GM10266 (cell line): Measurements from ENCODE around the gene ENC1.

ENCODE experiments used
- DNase-seq: peaks from one replicate; pipeline ENCODE4 v3.0.0; 2012; ENCODE audit errors: extremely low spot score
- TF ChIP-seq, protein P1 (sequence below): IDR thresholded peaks from 2 replicates; pipeline ENCODE4 v1.5.1; 2012; ENCODE audit warnings: mild to moderate bottlenecking, low read depth; ENCODE audit not compliant: control insufficient read depth, insufficient read depth; ENCODE audit errors: missing control alignments

The ENC1 gene

DNA sequence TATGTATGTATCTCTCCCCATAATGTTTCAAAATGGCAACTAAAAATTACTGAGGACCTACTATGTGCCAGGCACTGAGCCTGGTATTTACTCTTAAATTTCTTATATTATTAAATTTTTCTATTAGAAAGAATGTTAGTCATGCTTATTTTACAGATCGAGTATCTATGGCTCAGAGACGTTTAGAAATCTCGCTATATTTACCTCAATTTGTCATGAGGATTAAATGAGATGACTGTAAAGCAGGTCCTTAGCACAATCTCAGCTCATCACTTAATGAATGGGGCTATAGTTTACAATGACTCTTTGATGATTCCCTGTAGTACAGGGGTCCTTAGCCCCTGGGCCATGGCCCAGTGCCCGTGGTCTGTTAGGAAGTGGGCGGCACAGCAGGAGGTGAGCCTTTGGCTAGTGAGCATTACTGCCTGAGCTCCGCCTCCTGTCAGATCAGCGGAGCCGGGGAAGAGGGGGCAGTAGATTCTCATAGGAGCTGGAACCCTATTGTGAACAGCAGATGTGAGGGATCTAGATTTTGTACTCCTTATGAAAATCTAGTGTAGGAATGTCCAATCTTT is 15.5 kb downstream of the ENC1 start:
- TF ChIP-seq, protein P1, sequence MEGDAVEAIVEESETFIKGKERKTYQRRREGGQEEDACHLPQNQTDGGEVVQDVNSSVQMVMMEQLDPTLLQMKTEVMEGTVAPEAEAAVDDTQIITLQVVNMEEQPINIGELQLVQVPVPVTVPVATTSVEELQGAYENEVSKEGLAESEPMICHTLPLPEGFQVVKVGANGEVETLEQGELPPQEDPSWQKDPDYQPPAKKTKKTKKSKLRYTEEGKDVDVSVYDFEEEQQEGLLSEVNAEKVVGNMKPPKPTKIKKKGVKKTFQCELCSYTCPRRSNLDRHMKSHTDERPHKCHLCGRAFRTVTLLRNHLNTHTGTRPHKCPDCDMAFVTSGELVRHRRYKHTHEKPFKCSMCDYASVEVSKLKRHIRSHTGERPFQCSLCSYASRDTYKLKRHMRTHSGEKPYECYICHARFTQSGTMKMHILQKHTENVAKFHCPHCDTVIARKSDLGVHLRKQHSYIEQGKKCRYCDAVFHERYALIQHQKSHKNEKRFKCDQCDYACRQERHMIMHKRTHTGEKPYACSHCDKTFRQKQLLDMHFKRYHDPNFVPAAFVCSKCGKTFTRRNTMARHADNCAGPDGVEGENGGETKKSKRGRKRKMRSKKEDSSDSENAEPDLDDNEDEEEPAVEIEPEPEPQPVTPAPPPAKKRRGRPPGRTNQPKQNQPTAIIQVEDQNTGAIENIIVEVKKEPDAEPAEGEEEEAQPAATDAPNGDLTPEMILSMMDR = no peak

DNA sequence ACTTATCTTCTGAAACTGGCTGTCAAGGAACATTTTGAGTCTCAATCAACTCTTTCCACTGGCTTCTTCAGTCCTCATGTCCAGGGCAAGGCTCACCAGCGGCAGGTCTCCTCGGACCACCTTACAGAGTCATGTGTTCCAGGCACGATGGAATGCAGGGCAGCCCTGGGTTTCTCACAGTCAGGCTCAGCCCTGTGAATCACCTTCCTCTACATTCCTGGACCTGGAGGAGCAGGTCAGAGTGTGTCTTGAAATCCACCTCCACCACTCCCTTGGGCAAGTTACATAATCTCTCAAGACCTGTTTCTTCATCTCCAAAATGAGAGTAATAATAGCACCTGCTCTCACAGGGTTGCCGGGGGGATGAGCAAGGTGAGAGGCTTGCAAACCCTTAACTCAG is 16.0 kb downstream of the ENC1 start:
- TF ChIP-seq, protein P1 = no peak
- DNase-seq = no peak

More for the DNA sequence above, 15.5 kb downstream of the ENC1 start:
- no peak for DNase-seq

DNA sequence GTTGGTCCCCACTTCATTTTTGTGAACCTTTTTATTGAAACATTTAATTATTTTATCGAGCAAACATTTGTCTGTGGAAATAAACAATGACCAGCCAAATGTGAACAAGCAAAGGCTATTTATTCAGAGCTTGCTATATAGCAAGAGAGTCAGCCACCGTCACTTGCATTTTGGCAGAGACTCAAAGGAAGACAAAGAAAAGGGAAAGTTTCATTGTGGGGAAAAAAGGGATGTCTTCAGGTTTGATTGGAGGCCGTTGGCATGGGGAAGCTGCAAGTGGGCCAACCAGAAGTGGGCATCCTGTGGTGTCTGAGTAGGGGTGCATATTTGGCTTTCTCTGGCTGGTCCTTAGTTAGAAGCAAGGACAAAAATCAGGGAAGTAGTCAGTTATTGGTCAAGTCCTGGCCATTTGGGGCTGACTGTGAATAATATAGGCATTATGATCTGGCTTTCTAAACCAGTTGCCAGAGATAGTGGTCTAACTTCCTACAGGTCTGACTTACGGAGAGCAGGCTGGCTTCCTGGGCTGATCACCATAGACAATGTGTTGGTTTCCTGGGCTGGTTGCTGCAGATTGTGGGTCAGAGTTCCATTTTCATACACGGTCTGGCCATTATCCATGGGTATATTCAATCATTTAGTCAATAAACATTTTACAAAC is 16.6 kb downstream of the ENC1 start:
- no peak for DNase-seq

DNA sequence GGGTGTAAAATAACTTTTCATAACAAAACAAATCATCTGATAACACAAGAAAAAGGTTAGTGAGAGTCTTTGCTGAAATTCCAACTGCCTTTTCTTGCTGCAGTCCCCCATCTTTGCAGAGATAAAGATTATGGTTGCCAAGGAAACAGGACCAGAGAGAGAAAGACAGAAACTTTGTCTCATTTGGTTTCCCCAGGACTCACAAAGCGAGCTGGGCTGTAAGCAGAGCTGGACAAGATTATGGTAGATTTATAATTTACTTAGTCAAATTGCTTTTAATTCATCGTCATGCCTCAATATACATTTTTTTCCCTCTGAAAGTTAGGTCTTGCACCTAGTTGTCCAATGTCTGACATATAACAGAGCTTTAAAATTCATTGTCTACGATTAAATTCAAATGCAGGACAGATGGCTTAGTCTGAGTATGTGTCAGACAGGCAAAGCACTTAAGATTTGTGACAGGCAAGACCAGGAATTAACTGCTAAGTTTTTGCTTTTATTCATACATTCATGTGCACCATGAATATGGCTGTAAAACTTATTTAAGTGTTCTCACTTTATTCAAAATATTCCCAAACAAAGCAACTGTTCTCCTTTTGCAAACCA is 17.4 kb downstream of the ENC1 start:
- TF ChIP-seq, protein P1 = no peak
- no peak for DNase-seq

More for the DNA sequence above, 16.6 kb downstream of the ENC1 start:
- TF ChIP-seq, protein P1 = no peak

DNA sequence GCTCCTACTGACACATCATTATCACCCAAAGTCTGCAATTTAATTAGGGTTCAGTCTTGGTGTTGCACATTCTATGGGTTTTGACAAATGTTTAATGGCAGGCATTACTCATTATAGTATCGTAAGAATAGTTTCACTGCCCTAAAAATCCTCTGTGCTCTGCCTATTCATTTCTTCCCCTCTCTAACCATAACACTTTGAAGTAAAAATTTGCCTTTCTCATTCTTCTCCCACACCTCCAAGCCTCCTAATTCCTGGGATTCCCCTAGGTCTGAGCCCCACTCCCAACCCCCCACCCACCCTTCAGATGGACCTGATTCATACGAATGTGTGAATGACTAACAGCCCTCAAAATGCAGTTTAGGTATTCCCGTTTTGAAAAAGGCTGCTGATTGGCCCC is 18.4 kb downstream of the ENC1 start:
- TF ChIP-seq, protein P1 = no peak
- DNase-seq = no peak

DNA sequence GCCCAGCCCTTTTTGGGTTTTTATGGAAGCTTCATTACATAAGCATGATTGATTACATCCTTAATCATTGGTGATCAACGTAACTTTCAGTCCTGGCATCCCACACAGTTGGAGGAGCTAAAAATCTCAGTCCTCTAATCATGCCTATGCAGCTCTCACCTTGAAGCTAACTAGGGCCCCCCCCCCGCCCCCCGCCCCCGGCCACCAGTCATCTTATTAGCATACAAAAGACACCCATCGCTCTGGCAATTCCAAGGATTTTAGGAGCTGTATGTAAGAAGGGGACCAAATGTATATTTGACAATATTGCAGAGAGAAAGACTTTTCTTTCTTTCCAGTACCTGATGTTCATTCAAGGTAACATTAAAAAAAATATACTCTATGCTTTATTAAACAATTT is 19.0 kb downstream of the ENC1 start:
- TF ChIP-seq, protein P1 = no peak

DNA sequence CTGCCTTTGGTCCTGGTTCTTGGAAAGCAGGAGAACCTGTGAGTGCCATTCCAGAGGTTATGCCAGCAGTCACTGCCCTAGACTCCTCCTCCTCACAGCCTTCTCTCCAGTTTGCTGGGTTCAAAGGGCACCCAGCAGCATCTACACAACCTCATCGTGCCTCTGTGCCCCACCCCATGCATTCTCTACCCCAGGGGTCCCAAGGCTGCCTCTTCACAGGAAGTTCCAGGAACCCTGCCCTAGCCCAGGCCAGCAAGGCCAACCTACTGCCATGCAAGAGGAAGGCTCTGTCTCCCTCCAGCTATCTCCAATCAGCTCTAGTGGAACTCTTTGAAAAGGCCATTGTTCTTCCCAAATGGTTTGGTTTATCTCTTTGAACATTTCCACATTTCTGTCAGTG is 21.2 kb downstream of the ENC1 start:
- TF ChIP-seq, protein P1 = no peak

More for the DNA sequence above, 19.0 kb downstream of the ENC1 start:
- DNase-seq = no peak

More for the DNA sequence above, 21.2 kb downstream of the ENC1 start:
- DNase-seq = no peak
